IPS-20b (cell line): Measurements from ENCODE around the gene SOX18.
"Not testable (repeated sequence)": the region's sequence is repeated elsewhere in the genome, so short reads cannot be mapped to it uniquely, and the experiment has no call there.

Experiments
- H3K27ac ChIP-seq: one replicate; pipeline ENCODE4 v1.5.1; 2013; ENCODE audit warnings: low read length
- H3K27me3 ChIP-seq: 2 replicates; pipeline ENCODE4 v1.6.1; 2013; ENCODE audit warnings: mild to moderate bottlenecking, low read length, inconsistent platforms; ENCODE audit not compliant: insufficient read depth
- H3K36me3 ChIP-seq: 2 replicates; pipeline ENCODE4 v1.6.1; 2013; ENCODE audit warnings: low read depth, mild to moderate bottlenecking, inconsistent platforms, low read length, moderate library complexity; ENCODE audit not compliant: insufficient read depth
- H3K4me1 ChIP-seq: 2 replicates; pipeline ENCODE4 v1.6.1; 2013; ENCODE audit warnings: mild to moderate bottlenecking, control low read depth, inconsistent platforms, low read length, moderate library complexity; ENCODE audit not compliant: insufficient read depth
- H3K4me3 ChIP-seq: 2 replicates; pipeline ENCODE4 v1.5.1; 2013; ENCODE audit warnings: mild to moderate bottlenecking, low read length, inconsistent platforms
- H3K9ac ChIP-seq: 2 replicates; pipeline ENCODE4 v1.6.1; 2013; ENCODE audit warnings: low read depth, mild to moderate bottlenecking, inconsistent platforms, low read length, moderate library complexity
- H3K9me3 ChIP-seq: 2 replicates; pipeline ENCODE4 v1.6.1; 2013; ENCODE audit warnings: mild to moderate bottlenecking, low read depth, low read length, inconsistent platforms; ENCODE audit not compliant: insufficient read depth

SOX18 gene

GRCh38 chr20:64012385-64013154 is 36.9 kb downstream of the SOX18 start:
- H3K36me3 ChIP-seq, result peaks cover 74% of the 10 kb centered on the region
- not testable (repeated sequence) for H3K27me3 ChIP-seq, H3K4me1 ChIP-seq, H3K4me3 ChIP-seq, H3K9ac ChIP-seq, H3K27ac ChIP-seq, H3K9me3 ChIP-seq

- no peak overlapping the region for H3K9ac ChIP-seq
- H3K27ac ChIP-seq, result no peak overlapping the region
- H3K36me3 ChIP-seq, result peaks cover 77% of the 10 kb centered on the region
- no peaks in the 10 kb centered on the region for H3K4me1 ChIP-seq
- no peak overlapping the region for H3K4me3 ChIP-seq
- H3K27me3 ChIP-seq, result no peaks in the 10 kb centered on the region
- H3K9me3 ChIP-seq, result no peaks in the 10 kb centered on the region
Observed at GRCh38 chr20:64011366-64011779, 38.1 kb downstream of the SOX18 start.

DNA sequence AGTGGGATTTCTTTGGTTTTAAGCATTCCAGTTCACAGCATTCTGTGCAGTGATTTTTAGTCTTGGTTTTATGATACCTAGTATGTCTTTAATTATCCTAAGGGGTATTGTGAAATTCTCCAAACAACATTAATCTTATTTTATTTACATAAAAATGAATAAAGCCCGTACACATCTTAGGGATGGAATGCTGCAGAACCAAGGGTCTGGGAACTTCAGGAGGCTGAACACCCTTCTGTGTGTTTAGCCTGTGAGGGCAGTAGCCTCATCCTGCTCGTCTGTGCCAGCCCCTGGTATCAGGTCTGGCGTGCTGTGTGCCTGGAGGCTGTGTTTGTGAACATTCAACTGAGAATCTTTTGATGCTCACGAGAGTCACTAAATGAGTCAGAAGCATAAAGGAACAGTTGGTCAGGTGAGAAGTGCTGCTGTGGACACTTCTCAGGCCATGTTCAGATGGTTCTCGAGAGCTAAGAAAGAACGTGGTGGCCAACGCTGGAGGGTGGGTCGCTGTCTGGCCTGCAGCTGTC is 38.7 kb downstream of the SOX18 start:
- no peaks in the 10 kb centered on the region for H3K9me3 ChIP-seq
- H3K9ac ChIP-seq, result no peak overlapping the region
- H3K36me3 ChIP-seq, result peaks cover 79% of the 10 kb centered on the region
- no peaks in the 10 kb centered on the region for H3K4me1 ChIP-seq
- no peak overlapping the region for H3K27ac ChIP-seq
- H3K27me3 ChIP-seq, result no peaks in the 10 kb centered on the region
- H3K4me3 ChIP-seq, result no peak overlapping the region

GRCh38 chr20:64009811-64010387 is 39.5 kb downstream of the SOX18 start:
- H3K36me3 ChIP-seq, result peaks cover 79% of the 10 kb centered on the region
- H3K4me1 ChIP-seq, result no peaks in the 10 kb centered on the region
- H3K27me3 ChIP-seq, result no peaks in the 10 kb centered on the region
- H3K4me3 ChIP-seq, result no peak overlapping the region
- H3K9ac ChIP-seq, result no peak overlapping the region
- H3K27ac ChIP-seq, result no peak overlapping the region
- H3K9me3 ChIP-seq, result no peaks in the 10 kb centered on the region

DNA sequence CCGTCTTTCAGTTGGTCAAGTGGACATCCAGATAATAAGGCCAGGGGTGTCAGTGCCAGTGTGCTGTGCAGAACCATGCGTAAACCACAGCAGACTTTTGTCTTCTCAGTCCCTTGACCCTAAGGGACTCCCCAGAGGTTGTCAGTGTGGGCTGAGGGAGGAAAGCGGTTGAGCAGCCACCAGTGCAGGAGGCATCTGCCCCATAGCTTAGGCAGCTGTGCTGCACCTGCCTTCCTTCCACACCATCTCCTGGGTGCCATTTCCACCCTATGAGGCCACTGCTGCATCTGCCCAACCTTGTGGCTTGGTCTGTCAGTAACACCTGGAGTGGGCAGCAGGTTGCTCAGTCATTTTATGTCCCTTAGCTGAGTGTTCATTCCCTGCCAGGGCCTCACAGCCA is 42.5 kb downstream of the SOX18 start:
- H3K9me3 ChIP-seq, result no peaks in the 10 kb centered on the region
- H3K27ac ChIP-seq, result no peak overlapping the region
- no peak overlapping the region for H3K4me3 ChIP-seq
- H3K4me1 ChIP-seq, result no peaks in the 10 kb centered on the region
- H3K9ac ChIP-seq, result no peak overlapping the region
- H3K27me3 ChIP-seq, result no peaks in the 10 kb centered on the region
- H3K36me3 ChIP-seq, result peaks cover 80% of the 10 kb centered on the region

DNA sequence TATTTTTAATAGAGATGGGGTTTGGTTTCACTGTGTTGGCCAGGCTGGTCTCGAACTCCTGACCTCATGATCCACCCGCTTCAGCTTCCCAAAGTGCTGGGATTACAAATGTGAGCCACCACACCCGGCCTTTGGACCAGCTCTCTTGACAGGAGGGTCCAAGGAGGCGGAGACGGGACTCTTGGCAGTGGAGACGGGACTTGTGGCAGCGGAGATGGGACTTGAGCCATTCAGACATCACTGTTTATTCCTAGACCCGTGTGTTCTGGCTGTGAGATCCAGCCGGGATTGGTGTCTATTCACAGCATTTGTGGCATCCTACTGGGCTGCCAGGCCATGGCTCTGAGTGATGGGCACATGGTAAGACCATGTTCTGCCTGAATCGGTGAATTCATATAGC is 42.9 kb downstream of the SOX18 start:
- H3K27ac ChIP-seq, result no peak overlapping the region
- H3K4me1 ChIP-seq, result no peaks in the 10 kb centered on the region
- H3K9ac ChIP-seq, result no peak overlapping the region
- no peaks in the 10 kb centered on the region for H3K9me3 ChIP-seq
- H3K27me3 ChIP-seq, result no peaks in the 10 kb centered on the region
- H3K4me3 ChIP-seq, result no peak overlapping the region
- peaks cover 83% of the 10 kb centered on the region for H3K36me3 ChIP-seq

DNA sequence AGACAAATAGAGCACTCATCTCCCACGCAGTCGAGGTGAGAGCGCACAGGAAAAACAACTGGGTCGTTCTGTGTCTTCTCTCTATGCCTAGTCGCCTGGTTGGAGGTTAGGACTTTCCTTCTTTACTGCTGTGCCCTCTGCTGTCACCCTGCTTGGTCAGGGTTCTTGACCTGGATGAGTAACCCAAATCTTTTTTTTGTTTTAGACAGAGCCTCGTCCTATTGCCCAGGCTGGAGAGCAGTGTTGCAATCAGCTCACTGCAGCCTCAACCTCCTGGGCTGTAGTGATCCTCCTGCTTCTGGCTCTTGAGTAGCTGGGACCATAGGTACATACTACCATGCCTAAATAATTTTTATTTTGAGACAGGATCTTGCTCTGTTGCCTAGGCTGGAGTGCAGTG is 44.0 kb downstream of the SOX18 start:
- H3K9me3 ChIP-seq, result no peaks in the 10 kb centered on the region
- H3K4me3 ChIP-seq, result no peak overlapping the region
- H3K27me3 ChIP-seq, result no peaks in the 10 kb centered on the region
- H3K27ac ChIP-seq, result no peak overlapping the region
- peaks cover 83% of the 10 kb centered on the region for H3K36me3 ChIP-seq
- H3K4me1 ChIP-seq, result no peaks in the 10 kb centered on the region
- H3K9ac ChIP-seq, result no peak overlapping the region

DNA sequence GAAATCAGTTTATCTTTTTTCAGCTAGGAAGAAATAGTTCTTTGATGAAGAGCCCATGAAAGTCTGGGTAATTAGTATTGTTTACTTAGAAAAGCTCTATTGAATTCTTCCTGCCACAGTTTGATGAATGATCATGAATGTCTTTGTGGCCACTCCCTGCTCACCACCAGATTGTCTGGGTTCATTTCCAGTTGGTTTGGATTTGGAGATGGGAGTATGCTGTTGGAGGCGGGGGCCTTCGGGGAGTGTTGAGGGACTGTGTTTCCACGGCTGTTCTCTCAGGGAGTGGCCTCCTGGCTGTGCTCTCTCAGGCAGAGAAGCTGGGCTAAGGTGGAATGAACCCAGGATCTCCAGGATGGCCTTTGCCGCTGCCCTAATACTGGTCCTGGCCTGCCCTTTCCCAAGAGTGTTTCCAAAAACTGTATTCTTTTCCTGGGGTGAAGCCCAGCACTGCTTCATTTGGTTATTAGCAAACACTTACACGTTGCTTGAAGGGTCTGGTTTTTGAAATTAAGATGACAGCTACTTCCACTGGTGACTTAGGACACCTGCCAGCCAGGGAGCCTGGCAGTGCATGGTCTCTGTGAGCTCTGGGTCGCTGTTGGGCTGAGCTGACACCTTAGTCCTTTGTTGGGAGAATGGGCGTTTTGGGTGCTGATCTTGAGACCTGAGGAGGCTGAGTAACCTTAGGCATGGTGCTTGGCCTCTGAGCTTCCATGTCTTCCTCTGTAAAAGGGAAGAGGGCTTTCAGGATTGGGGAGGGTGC is 45.3 kb downstream of the SOX18 start:
- no peak overlapping the region for H3K4me3 ChIP-seq
- no peaks in the 10 kb centered on the region for H3K9me3 ChIP-seq
- H3K4me1 ChIP-seq, result no peaks in the 10 kb centered on the region
- H3K27ac ChIP-seq, result no peak overlapping the region
- no peaks in the 10 kb centered on the region for H3K27me3 ChIP-seq
- H3K36me3 ChIP-seq, result peaks cover 86% of the 10 kb centered on the region
- H3K9ac ChIP-seq, result no peak overlapping the region

- H3K27me3 ChIP-seq, result no peaks in the 10 kb centered on the region
- no peak overlapping the region for H3K9ac ChIP-seq
- peaks cover 84% of the 10 kb centered on the region for H3K36me3 ChIP-seq
- H3K4me1 ChIP-seq, result no peaks in the 10 kb centered on the region
- no peak overlapping the region for H3K27ac ChIP-seq
- no peaks in the 10 kb centered on the region for H3K9me3 ChIP-seq
- H3K4me3 ChIP-seq, result no peak overlapping the region
Observed at GRCh38 chr20:64001607-64002011, 47.8 kb downstream of the SOX18 start.

GRCh38 chr20:64000906-64001305 is 48.5 kb downstream of the SOX18 start:
- Histone ChIP-seq H3K4me1 (no peaks in the 10 kb centered on the region), H3K9ac (no peak overlapping the region), H3K27me3 (no peaks in the 10 kb centered on the region), H3K9me3 (no peaks in the 10 kb centered on the region), H3K36me3 (peaks cover 85% of the 10 kb centered on the region), H3K27ac (no peak overlapping the region), H3K4me3 (no peak overlapping the region)
